ENCODE measurements around the gene KCNS3. TPM values are rescaled to one million over a fixed set of nuclear protein-coding genes. Genes with fewer than 3 reads are reported as not detected.

KCNS3 gene
- total RNA-seq, 1 donor from 2014 or later = 6.7 TPM

DNA sequence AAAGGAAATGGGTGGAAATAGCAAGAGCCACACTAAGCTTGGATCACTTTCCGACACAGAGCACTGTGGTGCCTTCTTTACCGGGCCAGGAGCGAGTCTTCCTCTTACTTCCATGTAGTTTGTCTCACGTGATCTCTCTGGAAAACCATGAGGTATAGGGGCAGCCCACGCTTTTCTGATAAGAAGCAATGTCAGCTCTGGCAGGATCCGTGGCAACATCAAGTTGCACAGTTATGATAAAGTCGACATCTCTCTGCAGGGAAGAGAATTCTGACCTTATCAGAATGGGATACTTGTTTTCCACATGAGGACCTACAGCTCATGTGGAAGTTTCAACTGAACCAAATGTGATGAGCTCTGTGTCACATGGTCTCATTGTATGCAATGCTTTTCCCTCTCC is 32.7 kb upstream of the KCNS3 start:
- Histone ChIP-seq H3K36me3 (no peaks in the 10 kb centered on the region), H3K4me1 (no peaks in the 10 kb centered on the region), H3K4me3 (no peak overlapping the region), H3K27ac (no peak overlapping the region), H3K27me3 (no peaks in the 10 kb centered on the region), H3K9me3 (no peaks in the 10 kb centered on the region)
- TF ChIP-seq, protein P1, sequence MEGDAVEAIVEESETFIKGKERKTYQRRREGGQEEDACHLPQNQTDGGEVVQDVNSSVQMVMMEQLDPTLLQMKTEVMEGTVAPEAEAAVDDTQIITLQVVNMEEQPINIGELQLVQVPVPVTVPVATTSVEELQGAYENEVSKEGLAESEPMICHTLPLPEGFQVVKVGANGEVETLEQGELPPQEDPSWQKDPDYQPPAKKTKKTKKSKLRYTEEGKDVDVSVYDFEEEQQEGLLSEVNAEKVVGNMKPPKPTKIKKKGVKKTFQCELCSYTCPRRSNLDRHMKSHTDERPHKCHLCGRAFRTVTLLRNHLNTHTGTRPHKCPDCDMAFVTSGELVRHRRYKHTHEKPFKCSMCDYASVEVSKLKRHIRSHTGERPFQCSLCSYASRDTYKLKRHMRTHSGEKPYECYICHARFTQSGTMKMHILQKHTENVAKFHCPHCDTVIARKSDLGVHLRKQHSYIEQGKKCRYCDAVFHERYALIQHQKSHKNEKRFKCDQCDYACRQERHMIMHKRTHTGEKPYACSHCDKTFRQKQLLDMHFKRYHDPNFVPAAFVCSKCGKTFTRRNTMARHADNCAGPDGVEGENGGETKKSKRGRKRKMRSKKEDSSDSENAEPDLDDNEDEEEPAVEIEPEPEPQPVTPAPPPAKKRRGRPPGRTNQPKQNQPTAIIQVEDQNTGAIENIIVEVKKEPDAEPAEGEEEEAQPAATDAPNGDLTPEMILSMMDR (IDR thresholded peaks at IDR 0.05) = no peak
- intact Hi-C loops (cut with DNase I) = no loop called here
- no peak for DNase-seq (ENCODE audit: low spot score in 2 of 2)

DNA sequence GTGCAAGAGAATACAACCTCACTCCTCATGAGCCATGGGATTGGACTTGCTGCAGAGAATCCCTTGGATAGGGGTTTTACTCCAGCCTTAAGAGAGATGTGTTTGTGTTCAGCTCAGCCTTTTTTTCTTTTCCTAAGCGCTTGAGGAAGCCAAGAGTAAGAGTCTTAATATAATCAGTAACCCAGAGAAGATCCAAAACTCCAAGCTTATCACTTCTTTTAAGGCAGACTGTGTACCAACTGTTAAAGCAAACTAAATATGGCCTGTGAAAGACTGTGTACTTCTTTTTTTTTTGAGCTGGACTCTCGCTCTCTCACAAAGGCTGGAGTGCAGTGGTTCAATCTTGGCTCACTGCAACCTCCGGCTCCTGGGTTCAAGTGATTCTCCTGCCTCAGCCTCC is 31.8 kb upstream of the KCNS3 start:
- Histone ChIP-seq H3K9me3 (no peaks in the 10 kb centered on the region), H3K4me1 (no peaks in the 10 kb centered on the region), H3K4me3 (no peak overlapping the region), H3K36me3 (no peaks in the 10 kb centered on the region), H3K27ac (no peak overlapping the region), H3K27me3 (no peaks in the 10 kb centered on the region)
- TF ChIP-seq, protein P1 (IDR thresholded peaks at IDR 0.05) = no peak
- DNase-seq (ENCODE audit: low spot score in 2 of 2) = no peak
- intact Hi-C loops (cut with DNase I) = no loop called here

DNA sequence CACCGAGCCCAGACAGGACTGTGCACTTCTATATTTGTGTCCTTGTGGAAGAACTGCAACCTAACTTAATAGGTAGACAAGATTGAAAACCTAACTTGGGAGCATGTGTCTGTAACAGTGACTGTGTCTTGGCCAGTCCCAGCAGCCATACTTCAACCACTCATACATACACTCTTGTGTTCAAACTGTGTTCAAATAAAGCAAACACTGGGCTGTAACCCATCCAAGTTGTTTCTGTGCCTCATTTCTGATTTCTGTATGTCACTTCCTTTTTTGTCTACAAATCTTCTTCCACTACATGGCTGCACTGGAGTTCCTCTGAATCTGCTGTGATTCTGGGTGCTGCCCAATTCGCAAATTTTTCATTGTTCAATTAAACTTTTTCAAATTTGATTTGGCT is 31.2 kb upstream of the KCNS3 start:
- Histone ChIP-seq H3K4me1 (no peaks in the 10 kb centered on the region), H3K27me3 (no peaks in the 10 kb centered on the region), H3K9me3 (no peaks in the 10 kb centered on the region), H3K36me3 (no peaks in the 10 kb centered on the region), H3K4me3 (no peak overlapping the region), H3K27ac (no peak overlapping the region)
- TF ChIP-seq, protein P1 (IDR thresholded peaks at IDR 0.05) = no peak
- DNase-seq (ENCODE audit: low spot score in 2 of 2) = no peak
- intact Hi-C loops (cut with DNase I) = no loop called here

DNA sequence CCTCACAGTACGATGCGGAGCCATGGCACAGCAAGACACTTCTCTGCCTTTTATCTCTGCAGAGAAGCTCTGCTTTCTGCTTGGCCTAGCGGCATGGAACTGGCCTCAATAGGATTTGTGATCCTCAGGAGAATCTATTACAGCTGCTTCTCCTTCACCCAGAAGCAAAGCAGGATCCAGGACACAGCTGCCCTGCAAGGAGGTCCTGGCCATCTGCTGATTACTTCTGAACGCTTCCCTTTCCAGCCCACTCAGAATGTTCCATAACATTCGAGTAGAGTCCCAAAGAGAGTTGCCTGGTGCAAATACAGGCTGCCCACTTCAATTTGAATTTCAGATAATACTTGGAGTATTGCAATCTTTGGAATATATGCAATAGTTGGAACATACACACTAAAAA is 29.2 kb upstream of the KCNS3 start:
- DNase-seq (ENCODE audit: low spot score in 2 of 2) = no peak
- Histone ChIP-seq H3K9me3 (no peaks in the 10 kb centered on the region), H3K4me1 (no peaks in the 10 kb centered on the region), H3K4me3 (no peak overlapping the region), H3K27ac (no peak overlapping the region), H3K36me3 (no peaks in the 10 kb centered on the region), H3K27me3 (no peaks in the 10 kb centered on the region)
- TF ChIP-seq, protein P1 (IDR thresholded peaks at IDR 0.05) = no peak
- intact Hi-C loops (cut with DNase I) = no loop called here

DNA sequence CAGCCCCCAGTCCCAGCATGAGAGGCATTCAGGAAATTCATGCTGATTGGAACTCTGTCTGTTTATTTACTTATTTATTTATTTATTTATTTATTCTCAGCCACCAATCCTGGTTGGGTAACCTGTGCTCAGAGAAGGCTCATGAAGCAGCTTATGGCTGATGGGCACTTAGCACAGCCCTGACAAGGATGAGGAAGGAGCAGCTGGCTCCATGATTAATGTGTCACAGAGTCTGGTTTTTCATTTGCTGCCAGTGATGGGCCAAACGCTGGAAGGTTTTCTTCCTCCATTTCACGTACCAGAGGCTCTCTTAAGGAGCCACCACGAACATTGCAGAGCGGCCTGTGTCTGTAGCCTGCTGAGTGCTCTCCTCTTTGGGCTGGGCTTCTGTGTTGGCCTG is 28.3 kb upstream of the KCNS3 start:
- no peak for DNase-seq (ENCODE audit: low spot score in 2 of 2)
- Histone ChIP-seq H3K4me3 (no peak overlapping the region), H3K9me3 (no peaks in the 10 kb centered on the region), H3K4me1 (no peaks in the 10 kb centered on the region), H3K27me3 (no peaks in the 10 kb centered on the region), H3K36me3 (no peaks in the 10 kb centered on the region), H3K27ac (no peak overlapping the region)
- intact Hi-C loops (cut with DNase I) = loop anchor here (5.0 kb wide), 1 partner anchor 527 kb away; no protein-coding TSS in a partner anchor
- TF ChIP-seq, protein P1 (IDR thresholded peaks at IDR 0.05) = no peak
